B cell (primary cell): Measurements from ENCODE around the gene GPR176. TPM values are rescaled to one million over a fixed set of nuclear protein-coding genes. Genes with fewer than 3 reads are reported as not detected.

Source experiments
- ATAC-seq: fragments of 200-7000 bp; cut with Tn5 transposase; one replicate; pipeline ENCODE4 v1.10.0; 2021; ENCODE audit warnings: low read depth, mild to moderate bottlenecking, moderate number of reproducible peaks, moderate library complexity
- CTCF ChIA-PET: fragments of 350-600 bp; sonication (Branson Sonifier 250); formaldehyde crosslinking; loops from one replicate; lab custom pipeline; 2021; ENCODE audit warnings: antibody characterized with exemption, inconsistent platforms; lab: Charles Lee
- POLR2A ChIA-PET: fragments of 350-600 bp; sonication (Branson Sonifier 250); formaldehyde crosslinking; loops from one replicate; lab custom pipeline; 2021; ENCODE audit warnings: antibody characterized with exemption; lab: Charles Lee
- DNase-seq: peaks from one replicate; pipeline ENCODE4 v3.0.0; 2013
- H2AFZ ChIP-seq: 2 replicates; pipeline ENCODE4 v1.6.1; 2012; ENCODE audit warnings: mild to moderate bottlenecking, low read depth, low read length; ENCODE audit not compliant: insufficient read depth, poor library complexity, severe bottlenecking
- H3K27ac ChIP-seq, 2 donors: 1 replicate in 1 of 2; 2 replicates in 1 of 2; pipeline ENCODE4 v1.5.1; 2012 to 2013; ENCODE audit warnings: low read length in 2 of 2, mild to moderate bottlenecking in 2 of 2, moderate library complexity in 1 of 2
- H3K27me3 ChIP-seq, 4 experiments: fragments of 200-600 bp in 1 of 4; sonication (generic) in 1 of 4; replicated peaks in 1 of 4; 1 replicate in 2 of 4; 2 replicates in 2 of 4; pipeline versions ENCODE4 v1.6.1 to v1.7.0; 2013 to 2016; ENCODE audit warnings: low read length in 3 of 4, mild to moderate bottlenecking in 2 of 4, mixed read lengths in 1 of 4, moderate library complexity in 1 of 4; ENCODE audit not compliant: insufficient read depth in 4 of 4, control insufficient read depth in 3 of 4; ENCODE audit errors: control extremely low read depth in 1 of 4
- H3K36me3 ChIP-seq, 2 experiments: replicated peaks in 1 of 2; 1 replicate in 1 of 2; 2 replicates in 1 of 2; pipeline versions ENCODE4 v1.6.1 to v1.7.1; 2013; ENCODE audit warnings: low read length in 1 of 2; ENCODE audit not compliant: insufficient read depth in 2 of 2, control insufficient read depth in 1 of 2; ENCODE audit errors: control extremely low read depth in 1 of 2, extremely low read depth in 1 of 2
- H3K4me1 ChIP-seq, 2 donors: fragments of 200-600 bp in 1 of 2; sonication (generic) in 1 of 2; 1 replicate in 1 of 2; 2 replicates in 1 of 2; pipeline versions ENCODE4 v1.5.1 to v1.6.1; 2013 to 2017; ENCODE audit warnings: low read length in 2 of 2; ENCODE audit not compliant: control insufficient read depth in 2 of 2, insufficient read depth in 2 of 2
- H3K4me2 ChIP-seq: replicated peaks from 2 replicates; pipeline ENCODE3; 2012; ENCODE audit warnings: mild to moderate bottlenecking, low read depth, low read length; ENCODE audit not compliant: poor library complexity, severe bottlenecking
- H3K4me3 ChIP-seq, 5 experiments: fragments of 200-600 bp in 1 of 5; sonication (generic) in 1 of 5; 1 replicate in 3 of 5; 2 replicates in 2 of 5; pipeline versions ENCODE4 v1.5.1 to v1.7.0; 2011 to 2016; ENCODE audit warnings: low read length in 4 of 5, mild to moderate bottlenecking in 4 of 5, low read depth in 2 of 5, control low read depth in 1 of 5, moderate library complexity in 1 of 5; ENCODE audit not compliant: insufficient read depth in 1 of 5; ENCODE audit errors: control extremely low read depth in 1 of 5, extremely low read depth in 1 of 5
- H3K79me2 ChIP-seq: fragments of 200-600 bp; sonication (generic); one replicate; pipeline ENCODE4 v1.6.0; 2016; ENCODE audit warnings: low read length; ENCODE audit not compliant: control insufficient read depth, insufficient read depth
- H3K9ac ChIP-seq: fragments of 200-600 bp; sonication (generic); 2 replicates; pipeline ENCODE4 v1.6.1; 2017; ENCODE audit warnings: mild to moderate bottlenecking, low read length, moderate library complexity
- H3K9me3 ChIP-seq, 3 donors: one replicate each; pipeline versions ENCODE4 v1.6.1 to v1.7.1; 2013; ENCODE audit warnings: low read length in 2 of 3; ENCODE audit not compliant: control insufficient read depth in 2 of 3, insufficient read depth in 1 of 3; ENCODE audit errors: control extremely low read depth in 1 of 3
- H4K20me1 ChIP-seq: 2 replicates; pipeline ENCODE4 v1.6.0; 2012; ENCODE audit warnings: mild to moderate bottlenecking, low read length; ENCODE audit not compliant: insufficient read depth, control insufficient read depth, poor library complexity, severe bottlenecking
- H3K27ac Mint-ChIP-seq: one replicate; pipeline ENCODE4 v1.8.0; 2021; ENCODE audit warnings: mixed read lengths
- H3K27me3 Mint-ChIP-seq: one replicate; pipeline ENCODE4 v1.8.0; 2021; ENCODE audit warnings: mixed read lengths
- H3K4me1 Mint-ChIP-seq: one replicate; pipeline ENCODE4 v1.8.0; 2021; ENCODE audit warnings: mixed read lengths
- H3K4me3 Mint-ChIP-seq: one replicate; pipeline ENCODE4 v1.8.0; 2021; ENCODE audit warnings: mixed read lengths
- H3K9me3 Mint-ChIP-seq: one replicate; pipeline ENCODE4 v1.8.0; 2022; ENCODE audit warnings: mixed read lengths; ENCODE audit not compliant: insufficient read depth
- CTCF ChIP-seq: fragments of 200-600 bp; IDR thresholded peaks from one replicate; pipeline ENCODE4 v1.8.0; 2022; ENCODE audit warnings: antibody characterized with exemption, mild to moderate bottlenecking
- EZH2 ChIP-seq: IDR thresholded peaks from 2 replicates; pipeline ENCODE4 v1.6.1; 2012; ENCODE audit warnings: borderline replicate concordance, low read depth, mild to moderate bottlenecking, moderate library complexity, low read length; ENCODE audit not compliant: insufficient read depth, poor library complexity, severe bottlenecking
- WGBS: methylation state at CpG from one replicate; pipeline ENCODE4 v1.1.5; 2013; ENCODE audit warnings: missing lambda C conversion rate; ENCODE audit not compliant: insufficient coverage; 5-methylcytosine and 5-hydroxymethylcytosine counted together
- intact Hi-C: fragments of 100-400 bp; cut with micrococcal nuclease; formaldehyde crosslinking; loops from one replicate; pipeline ENCODE4 v1.10.0; 2022
- polyA minus RNA-seq: library from RNA; depleted of rRNA, polyadenylated mRNA; stranded (reverse); fragments of >200 nt; gene quantifications from 2 replicates; pipeline ENCODE4 v1.2.3, GENCODE V29; 2012
- polyA plus RNA-seq: library from polyadenylated mRNA; depleted of rRNA; stranded (reverse); fragments of >200 nt; gene quantifications from 2 replicates; pipeline ENCODE4 v1.2.3, GENCODE V29; 2012
- total RNA-seq, 2 donors: library from RNA; stranded (reverse); fragments of 120-200 nt in 1 of 2; gene quantifications; 1 replicate in 1 of 2; 2 replicates in 1 of 2; pipeline versions ENCODE4 v1.2.3 to v1.2.4, GENCODE V29; 2013 to 2022

Gene GPR176
- total RNA-seq (0.30 and 0.39 TPM in 2 replicates), polyA plus RNA-seq (0.07 TPM in 2 replicates), polyA minus RNA-seq (0.36 and 0.60 TPM in 2 replicates)
- 0.12 TPM for total RNA-seq (2013)

- peak within 1 kb of the TSS; percentile 74 for H3K9ac ChIP-seq
- H3K4me1 ChIP-seq, result peaks cover 21 to 23% of the 10 kb centered on the region in 2 donors
- peak within 1 kb of the TSS; percentile 97 for H3K4me2 ChIP-seq
- intact Hi-C loops, result loop anchor here (2.0 kb wide), 1 partner anchor 241 kb away; the partner anchor contains the start of gene BUB1B
- H3K4me3 ChIP-seq, result peak within 1 kb of the TSS; percentile 67 to 90 (median 71)
- H3K4me1 Mint-ChIP-seq, result peaks cover 16% of the 10 kb centered on the region
- peak within 1 kb of the TSS; percentile 92 for H3K4me3 Mint-ChIP-seq
- peak within 1 kb of the TSS; percentile 84 for H3K27ac Mint-ChIP-seq
- H2AFZ ChIP-seq, result peak within 1 kb of the TSS; percentile 86
- ATAC-seq (no peak), DNase-seq (peak; percentile 65)
- CTCF ChIA-PET, result interaction anchor here (0.5 kb wide), 1 partner anchor 285 kb away, joined by 4 read pairs; no protein-coding TSS in a partner anchor
- no peaks in the 10 kb centered on the region for H4K20me1 ChIP-seq
- WGBS, result 2% methylated on average over 78 of the region's 84 CpGs
- H3K9me3 ChIP-seq, result peaks cover 0 to 11% (median 0%) of the 10 kb centered on the region in 3 donors
- no peaks in the 10 kb centered on the region for H3K9me3 Mint-ChIP-seq
- H3K36me3 ChIP-seq, result no peaks in the 10 kb centered on the region
- peaks cover 0 to 31% (median 19%) of the 10 kb centered on the region in 4 experiments for H3K27me3 ChIP-seq
- no peak for TF ChIP-seq CTCF
- TF ChIP-seq EZH2, result peak; percentile 96
- POLR2A ChIA-PET, result no interaction called here
- no peaks in the 10 kb centered on the region for H3K79me2 ChIP-seq
- H3K27ac ChIP-seq, result peak within 1 kb of the TSS in 1 of 2 donors; percentile 37
- peaks cover 24% of the 10 kb centered on the region for H3K27me3 Mint-ChIP-seq
Observed at GRCh38 chr15:39919748-39920509, at the start of gene GPR176. Gene GPR176 (minus strand): TSS chr15:39920266. CDS start chr15:39920026, 240 bp downstream.

- TF ChIP-seq EZH2, result no peak
- no peak for TF ChIP-seq CTCF
- Histone ChIP-seq H3K4me3 (no peak overlapping the region), H3K27me3 (no peaks in the 10 kb centered on the region), H4K20me1 (no peaks in the 10 kb centered on the region), H3K36me3 (peaks cover 6 to 22% of the 10 kb centered on the region in 2 experiments), H3K27ac (no peak overlapping the region), H3K9ac (no peak overlapping the region), H3K4me2 (no peak overlapping the region), H2AFZ (no peak overlapping the region), H3K4me1 (no peaks in the 10 kb centered on the region), H3K79me2 (no peaks in the 10 kb centered on the region), H3K9me3 (no peaks in the 10 kb centered on the region)
- POLR2A ChIA-PET, result no interaction called here
- ATAC-seq (no peak), DNase-seq (no peak)
- Mint-ChIP-seq H3K4me3 (no peak overlapping the region), H3K27ac (no peak overlapping the region), H3K4me1 (peaks cover 1% of the 10 kb centered on the region), H3K27me3 (no peaks in the 10 kb centered on the region), H3K9me3 (no peaks in the 10 kb centered on the region)
- intact Hi-C loops, result no loop called here
- CTCF ChIA-PET, result interaction anchor here (0.7 kb wide), 1 partner anchor 21 kb away, joined by 3 read pairs; no protein-coding TSS in a partner anchor
- WGBS, result no CpG with 5 or more reads among the region's 2 CpGs
Observed at GRCh38 chr15:39969002-39969394, 48.9 kb upstream of the GPR176 start.
